ENCODE measurements around the gene ACER1. TPM values are rescaled to one million over a fixed set of nuclear protein-coding genes. Genes with fewer than 3 reads are reported as not detected.

Gene ACER1
- polyA plus RNA-seq, 1 donor (not counting 4 experiments of a cell fraction or from before 2014, with no cell fraction given): 0.38 TPM

- H3K9me3 ChIP-seq (ENCODE audit: control insufficient read depth, low read depth, low read length): no peaks in the 10 kb centered on the region
- H3K9ac ChIP-seq (ENCODE audit: control insufficient read depth, extremely low read depth, insufficient read depth, low read length): no peak overlapping the region
- peaks cover 41% of the 10 kb centered on the region for H4K20me1 ChIP-seq (ENCODE audit: control insufficient read depth, extremely low read depth, insufficient read depth, low read length)
- TF ChIP-seq, protein P1, sequence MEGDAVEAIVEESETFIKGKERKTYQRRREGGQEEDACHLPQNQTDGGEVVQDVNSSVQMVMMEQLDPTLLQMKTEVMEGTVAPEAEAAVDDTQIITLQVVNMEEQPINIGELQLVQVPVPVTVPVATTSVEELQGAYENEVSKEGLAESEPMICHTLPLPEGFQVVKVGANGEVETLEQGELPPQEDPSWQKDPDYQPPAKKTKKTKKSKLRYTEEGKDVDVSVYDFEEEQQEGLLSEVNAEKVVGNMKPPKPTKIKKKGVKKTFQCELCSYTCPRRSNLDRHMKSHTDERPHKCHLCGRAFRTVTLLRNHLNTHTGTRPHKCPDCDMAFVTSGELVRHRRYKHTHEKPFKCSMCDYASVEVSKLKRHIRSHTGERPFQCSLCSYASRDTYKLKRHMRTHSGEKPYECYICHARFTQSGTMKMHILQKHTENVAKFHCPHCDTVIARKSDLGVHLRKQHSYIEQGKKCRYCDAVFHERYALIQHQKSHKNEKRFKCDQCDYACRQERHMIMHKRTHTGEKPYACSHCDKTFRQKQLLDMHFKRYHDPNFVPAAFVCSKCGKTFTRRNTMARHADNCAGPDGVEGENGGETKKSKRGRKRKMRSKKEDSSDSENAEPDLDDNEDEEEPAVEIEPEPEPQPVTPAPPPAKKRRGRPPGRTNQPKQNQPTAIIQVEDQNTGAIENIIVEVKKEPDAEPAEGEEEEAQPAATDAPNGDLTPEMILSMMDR (optimal IDR thresholded peaks at IDR 0.05 in 1 of 3, IDR thresholded peaks at IDR 0.05 in 1 of 3, conservative IDR thresholded peaks at IDR 0.05 in 1 of 3; ENCODE audit: extremely low read depth in 1 of 3, insufficient read depth in 2 of 3, low read length in 3 of 3): no peak
- no peak for TF ChIP-seq EZH2 (IDR thresholded peaks at IDR 0.05; ENCODE audit: low read length)
- no peak overlapping the region for H2AFZ ChIP-seq (ENCODE audit: control insufficient read depth, low read length)
- H3K27ac ChIP-seq (ENCODE audit: control insufficient read depth, insufficient read depth, low read length): no peak overlapping the region
- no peak for DNase-seq (ENCODE audit: low read depth, low spot score)
- dilution Hi-C loops (cut with MboI; ENCODE audit: extremely low pct_ligation_motif_present, low sequenced_read_pairs): loop anchor here (25.0 kb wide), 1 partner anchor 239 kb away; no protein-coding TSS in a partner anchor
- FAIRE-seq: no peak
- peaks cover 33% of the 10 kb centered on the region for H3K4me1 ChIP-seq (ENCODE audit: control insufficient read depth, extremely low read depth, insufficient read depth, low read length)
- H3K36me3 ChIP-seq (ENCODE audit: control insufficient read depth in 2 of 2, extremely low read depth in 1 of 2, insufficient read depth in 2 of 2, low read length in 2 of 2): peaks cover 0 to 3% of the 10 kb centered on the region in 2 experiments
- H3K4me2 ChIP-seq (ENCODE audit: control insufficient read depth, extremely low read depth, insufficient read depth, low read depth, low read length): no peak overlapping the region
- peaks cover 72% of the 10 kb centered on the region for H3K79me2 ChIP-seq (ENCODE audit: control insufficient read depth, insufficient read depth, low read length)
- no peak overlapping the region for H3K4me3 ChIP-seq (ENCODE audit: control insufficient read depth in 2 of 3, extremely low read depth in 1 of 3, insufficient read depth in 2 of 3, low read depth in 1 of 3, low read length in 3 of 3)
- H3K9me1 ChIP-seq (ENCODE audit: control insufficient read depth, extremely low read depth, insufficient read depth, low read length): no peaks in the 10 kb centered on the region
- H3K27me3 ChIP-seq (ENCODE audit: control insufficient read depth, extremely low read depth, insufficient read depth, low read length): no peaks in the 10 kb centered on the region
Observed at GRCh38 chr19:6276447-6276846, 57.0 kb downstream of the ACER1 start.

GRCh38 chr19:6275170-6275744, 58.2 kb downstream of the ACER1 start:
- H3K9ac ChIP-seq (ENCODE audit: control insufficient read depth, extremely low read depth, insufficient read depth, low read length): no peak overlapping the region
- H3K4me3 ChIP-seq (ENCODE audit: control insufficient read depth in 2 of 3, extremely low read depth in 1 of 3, insufficient read depth in 2 of 3, low read depth in 1 of 3, low read length in 3 of 3): no peak overlapping the region
- no peak overlapping the region for H3K4me2 ChIP-seq (ENCODE audit: control insufficient read depth, extremely low read depth, insufficient read depth, low read depth, low read length)
- no peak for TF ChIP-seq EZH2 (IDR thresholded peaks at IDR 0.05; ENCODE audit: low read length)
- TF ChIP-seq, protein P1 (optimal IDR thresholded peaks at IDR 0.05 in 1 of 3, IDR thresholded peaks at IDR 0.05 in 1 of 3, conservative IDR thresholded peaks at IDR 0.05 in 1 of 3; ENCODE audit: extremely low read depth in 1 of 3, insufficient read depth in 2 of 3, low read length in 3 of 3): no peak
- H3K27ac ChIP-seq (ENCODE audit: control insufficient read depth, insufficient read depth, low read length): no peak overlapping the region
- peaks cover 33% of the 10 kb centered on the region for H3K4me1 ChIP-seq (ENCODE audit: control insufficient read depth, extremely low read depth, insufficient read depth, low read length)
- H3K79me2 ChIP-seq (ENCODE audit: control insufficient read depth, insufficient read depth, low read length): peaks cover 84% of the 10 kb centered on the region
- no peaks in the 10 kb centered on the region for H3K9me3 ChIP-seq (ENCODE audit: control insufficient read depth, low read depth, low read length)
- H3K36me3 ChIP-seq (ENCODE audit: control insufficient read depth in 2 of 2, extremely low read depth in 1 of 2, insufficient read depth in 2 of 2, low read length in 2 of 2): peaks cover under 1 to 3% of the 10 kb centered on the region in 2 experiments
- DNase-seq (ENCODE audit: low read depth, low spot score) (no peak), FAIRE-seq (no peak)
- no peaks in the 10 kb centered on the region for H3K27me3 ChIP-seq (ENCODE audit: control insufficient read depth, extremely low read depth, insufficient read depth, low read length)
- dilution Hi-C loops (cut with MboI; ENCODE audit: extremely low pct_ligation_motif_present, low sequenced_read_pairs): loop anchor here (25.0 kb wide), 1 partner anchor 238 kb away; no protein-coding TSS in a partner anchor
- H2AFZ ChIP-seq (ENCODE audit: control insufficient read depth, low read length): no peak overlapping the region
- H4K20me1 ChIP-seq (ENCODE audit: control insufficient read depth, extremely low read depth, insufficient read depth, low read length): peaks cover 48% of the 10 kb centered on the region
- H3K9me1 ChIP-seq (ENCODE audit: control insufficient read depth, extremely low read depth, insufficient read depth, low read length): no peaks in the 10 kb centered on the region

Data from keratinocyte (primary cell).